Globus pallidus (tissue), 1 donor: Measurements from ENCODE around the gene GMEB2.

Source experiments
- DNase-seq: peaks from one replicate; pipeline ENCODE4 v3.0.0-alpha.2; 2015; ENCODE audit warnings: low spot score

GMEB2 gene

DNA sequence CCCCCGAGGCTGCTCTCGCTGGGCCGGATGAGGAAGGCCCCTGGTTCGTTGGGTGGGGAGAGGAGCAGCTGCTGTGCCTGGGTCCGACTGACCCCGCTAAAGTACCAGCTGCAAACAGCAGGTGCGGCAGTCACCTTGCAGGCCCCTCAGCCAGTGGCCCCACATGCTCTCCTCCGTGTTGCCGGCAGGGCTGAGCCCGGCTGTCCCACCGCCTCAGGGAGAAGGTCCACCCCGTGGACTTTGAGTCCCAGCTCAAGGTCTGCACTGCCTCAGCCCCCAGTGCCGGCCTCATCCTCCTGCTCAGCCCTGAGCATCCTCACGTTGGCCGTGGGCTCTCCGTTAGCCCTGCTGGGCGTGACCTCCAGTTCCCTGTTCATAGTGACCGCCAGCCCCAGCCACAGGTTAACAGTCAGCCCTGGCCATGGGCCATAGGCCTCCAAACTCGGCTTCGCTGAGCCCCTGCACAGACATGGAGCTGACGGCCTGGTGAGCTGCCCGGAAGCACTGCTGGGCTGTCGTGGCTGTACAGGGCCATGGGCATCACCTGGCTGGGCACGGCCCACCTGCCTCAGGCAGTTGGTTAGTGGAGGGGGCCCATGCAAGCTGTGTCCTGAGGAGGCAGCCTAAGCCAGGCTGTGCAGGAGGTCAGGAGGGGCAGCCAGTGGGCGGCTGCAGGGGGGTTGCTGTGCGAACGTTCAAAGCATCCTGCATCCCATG lies 82.5 kb downstream of the GMEB2 start:
- no peak for DNase-seq

DNA sequence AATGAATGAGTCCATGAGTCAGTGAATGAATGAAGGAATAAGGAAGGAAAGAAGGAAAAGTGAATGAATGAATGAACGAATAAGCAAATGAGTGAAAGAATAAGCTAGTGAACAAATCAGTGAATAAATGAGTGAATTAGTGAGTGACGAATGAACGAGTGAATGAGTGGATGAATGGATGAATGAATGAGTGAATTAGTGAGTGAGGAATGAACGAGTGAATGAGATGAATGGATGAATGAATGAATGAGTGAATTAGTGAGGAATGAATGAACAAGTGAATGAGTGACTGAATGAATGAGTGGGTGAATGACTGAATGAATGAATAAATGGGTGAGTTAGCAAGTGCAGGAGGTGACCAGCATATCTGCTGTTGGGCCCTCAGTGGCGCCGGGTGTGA lies 83.2 kb downstream of the GMEB2 start:
- DNase-seq = no peak

DNA sequence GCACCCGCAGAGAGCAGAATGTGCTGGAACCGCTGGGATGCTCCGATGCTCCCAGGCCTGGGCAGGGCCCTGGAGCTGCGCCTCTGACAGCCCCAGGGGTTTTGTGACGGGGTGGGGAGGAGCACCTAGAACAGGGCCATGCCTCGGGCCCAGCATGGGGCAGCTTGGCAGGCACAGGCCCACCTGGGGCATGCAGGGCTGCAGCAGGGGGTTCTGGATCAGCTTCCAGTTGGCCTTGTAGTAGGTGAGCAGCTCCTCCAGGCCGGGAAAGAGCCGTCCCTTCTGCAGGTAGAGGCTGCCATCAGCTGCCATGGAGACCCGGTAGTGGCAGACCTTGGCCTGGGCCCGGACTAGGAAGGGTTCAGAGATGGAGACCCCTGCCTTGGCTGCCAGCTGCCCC lies 83.8 kb downstream of the GMEB2 start:
- DNase-seq = no peak

DNA sequence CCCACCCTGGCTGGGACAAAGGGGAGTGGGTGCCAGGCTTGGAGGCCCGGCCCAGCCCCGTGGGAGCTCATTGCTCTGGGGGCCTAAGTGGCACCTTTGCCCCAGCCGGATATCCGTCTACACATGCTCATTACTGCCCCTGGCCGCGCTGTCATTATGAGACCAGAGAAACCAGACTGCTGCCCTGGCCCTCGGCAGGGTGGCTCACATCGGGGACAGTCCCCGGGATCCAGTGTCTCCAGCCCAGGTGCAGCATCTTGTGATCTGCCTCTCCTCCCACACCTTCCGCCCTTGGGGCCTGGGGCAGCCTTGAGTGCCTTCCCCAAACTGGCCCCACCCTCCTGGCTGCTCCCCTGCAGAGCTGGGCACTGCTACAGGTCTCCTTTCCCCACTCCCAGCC lies 84.2 kb downstream of the GMEB2 start:
- DNase-seq = no peak

DNA sequence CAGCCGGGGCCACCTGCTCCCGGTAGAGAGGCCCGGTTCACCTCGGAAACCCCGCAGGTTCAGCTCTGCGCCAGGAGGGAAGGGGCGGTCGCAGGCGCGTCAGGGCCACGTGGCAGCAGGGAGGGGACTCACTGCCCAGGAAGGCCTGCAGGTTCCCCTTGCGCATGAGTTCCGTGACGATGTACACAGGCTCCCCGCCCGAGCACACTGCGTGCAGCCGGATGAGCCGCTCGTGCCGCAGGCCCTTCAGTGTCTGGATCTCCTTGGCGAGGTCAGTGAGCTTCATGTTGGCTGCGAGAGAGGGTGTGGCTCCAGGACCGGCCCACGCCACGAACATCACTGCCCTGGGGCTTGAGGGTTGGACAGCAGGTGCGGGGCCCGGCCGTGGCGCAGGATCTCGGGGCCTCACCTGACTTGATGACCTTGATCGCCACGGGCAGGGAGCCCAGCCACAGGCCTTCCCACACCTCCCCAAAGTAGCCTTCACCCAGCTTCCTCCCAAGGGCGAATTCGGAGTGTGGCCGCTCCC lies 84.8 kb downstream of the GMEB2 start:
- DNase-seq = no peak

DNA sequence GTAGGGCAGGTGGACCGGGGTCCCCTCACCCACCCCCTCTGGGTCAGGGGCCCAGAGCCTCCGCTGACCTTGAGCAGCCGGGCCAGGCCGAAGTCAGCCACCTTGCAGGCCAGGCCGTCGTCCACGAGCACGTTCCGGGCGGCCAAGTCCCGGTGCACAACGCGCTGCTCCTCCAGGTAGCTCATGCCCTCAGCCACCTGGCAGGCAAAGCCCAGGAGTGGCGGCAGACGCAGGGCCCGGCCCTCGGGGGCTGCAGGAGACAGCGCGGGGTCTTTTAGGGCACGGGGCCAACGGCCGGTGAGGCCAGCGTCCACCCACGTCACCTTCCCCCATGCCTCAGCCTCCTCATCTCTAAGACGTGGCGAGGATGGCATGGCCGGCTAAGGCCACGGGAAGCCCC lies 85.5 kb downstream of the GMEB2 start:
- DNase-seq = no peak

DNA sequence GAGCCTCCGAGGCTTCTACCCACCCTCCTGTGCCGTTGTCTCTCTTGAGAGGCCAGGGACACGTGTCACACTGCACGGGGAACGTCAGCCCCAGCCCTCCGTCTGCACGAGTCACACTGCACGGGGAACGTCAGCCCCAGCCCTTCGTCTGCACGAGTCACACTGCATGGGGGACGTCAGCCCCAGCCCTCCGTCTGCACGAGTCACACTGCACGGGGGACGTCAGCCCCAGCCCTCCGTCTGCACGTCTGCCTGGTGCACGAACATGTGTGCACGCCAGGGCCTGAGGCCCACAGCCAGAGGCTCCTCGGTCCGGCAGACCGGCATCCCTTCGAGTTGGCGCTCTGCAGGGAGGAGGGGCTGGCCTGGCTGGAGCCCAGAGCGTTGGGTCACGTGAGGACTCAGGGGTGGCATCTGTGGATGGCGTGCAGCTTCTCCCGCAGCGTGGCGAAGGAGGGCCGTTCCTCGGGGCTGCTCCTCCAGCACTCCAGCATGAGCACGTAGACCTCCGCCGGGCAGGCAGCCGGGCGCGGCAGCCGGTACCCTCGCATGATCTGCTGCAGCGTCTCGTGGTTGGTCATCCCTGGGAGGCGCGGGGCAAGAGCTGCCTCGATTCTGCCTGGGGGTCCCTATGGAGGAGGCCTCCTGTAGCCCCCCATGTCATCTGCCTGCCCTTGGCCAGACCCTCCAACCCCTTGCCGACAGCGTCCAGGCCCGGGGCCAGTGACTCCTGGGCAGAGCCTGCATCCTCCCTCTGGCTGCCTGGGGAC lies 86.3 kb downstream of the GMEB2 start:
- DNase-seq = no peak

DNA sequence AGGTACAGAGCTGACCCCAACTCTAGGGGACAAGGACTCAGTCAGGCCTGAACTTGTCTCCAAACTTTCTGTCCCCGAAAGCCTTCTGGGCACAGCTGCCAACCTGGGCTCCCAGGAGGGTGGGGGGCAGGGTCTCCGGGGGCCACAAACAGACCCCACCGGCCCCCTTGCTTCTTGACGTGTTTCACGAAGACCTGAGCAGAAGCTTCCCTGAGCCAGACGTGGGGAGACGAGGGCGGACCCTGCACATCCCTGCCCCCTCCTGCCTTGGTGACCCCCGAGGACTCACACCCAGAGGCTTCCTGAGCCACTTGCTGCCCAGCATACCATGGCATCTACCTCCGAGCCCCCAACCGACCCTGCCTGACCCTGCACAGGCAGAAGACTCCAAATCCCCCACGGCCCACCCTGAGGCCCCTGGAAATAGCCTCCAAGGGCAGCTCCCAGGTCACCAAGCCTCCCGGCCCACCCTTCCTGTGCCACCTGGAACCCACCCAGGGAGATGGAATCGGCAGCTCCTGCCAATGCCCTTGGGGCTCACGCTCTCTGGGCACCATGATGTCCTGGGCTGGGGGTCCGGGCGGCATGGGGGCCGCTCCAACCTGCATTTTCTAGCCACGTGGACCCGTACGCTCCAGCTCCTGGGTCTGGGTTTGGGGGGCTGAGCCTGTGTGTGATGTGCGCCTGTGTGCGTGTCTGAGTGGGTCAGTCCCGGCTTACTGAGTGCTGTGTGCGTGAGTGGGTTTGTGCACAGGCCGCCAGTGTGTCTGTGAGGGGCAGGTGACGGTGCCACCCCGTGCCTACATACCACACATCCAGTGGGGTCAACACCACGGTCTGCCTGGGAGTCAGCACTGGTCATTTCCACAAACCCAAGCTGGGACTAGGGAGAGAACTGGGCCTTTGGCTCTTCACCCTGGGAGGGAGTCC lies 87.2 kb downstream of the GMEB2 start:
- no peak for DNase-seq

DNA sequence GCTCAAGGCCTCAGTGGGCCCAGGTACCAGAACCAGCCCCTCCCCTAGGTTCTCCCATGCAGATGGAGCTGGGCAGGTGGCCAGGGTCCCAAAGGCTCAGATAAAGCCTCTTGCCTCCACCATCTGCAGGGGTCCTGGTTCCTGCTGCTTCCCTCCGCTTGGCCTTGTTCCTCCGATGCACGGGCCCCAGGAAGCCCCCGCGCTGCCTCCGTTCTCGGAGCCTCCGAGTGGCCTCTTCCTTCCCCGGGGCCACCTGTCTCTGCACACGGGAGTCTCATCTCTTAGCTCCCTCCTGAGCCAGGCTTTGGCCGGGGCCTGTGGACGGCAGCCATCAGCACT lies 87.8 kb downstream of the GMEB2 start:
- no peak for DNase-seq

DNA sequence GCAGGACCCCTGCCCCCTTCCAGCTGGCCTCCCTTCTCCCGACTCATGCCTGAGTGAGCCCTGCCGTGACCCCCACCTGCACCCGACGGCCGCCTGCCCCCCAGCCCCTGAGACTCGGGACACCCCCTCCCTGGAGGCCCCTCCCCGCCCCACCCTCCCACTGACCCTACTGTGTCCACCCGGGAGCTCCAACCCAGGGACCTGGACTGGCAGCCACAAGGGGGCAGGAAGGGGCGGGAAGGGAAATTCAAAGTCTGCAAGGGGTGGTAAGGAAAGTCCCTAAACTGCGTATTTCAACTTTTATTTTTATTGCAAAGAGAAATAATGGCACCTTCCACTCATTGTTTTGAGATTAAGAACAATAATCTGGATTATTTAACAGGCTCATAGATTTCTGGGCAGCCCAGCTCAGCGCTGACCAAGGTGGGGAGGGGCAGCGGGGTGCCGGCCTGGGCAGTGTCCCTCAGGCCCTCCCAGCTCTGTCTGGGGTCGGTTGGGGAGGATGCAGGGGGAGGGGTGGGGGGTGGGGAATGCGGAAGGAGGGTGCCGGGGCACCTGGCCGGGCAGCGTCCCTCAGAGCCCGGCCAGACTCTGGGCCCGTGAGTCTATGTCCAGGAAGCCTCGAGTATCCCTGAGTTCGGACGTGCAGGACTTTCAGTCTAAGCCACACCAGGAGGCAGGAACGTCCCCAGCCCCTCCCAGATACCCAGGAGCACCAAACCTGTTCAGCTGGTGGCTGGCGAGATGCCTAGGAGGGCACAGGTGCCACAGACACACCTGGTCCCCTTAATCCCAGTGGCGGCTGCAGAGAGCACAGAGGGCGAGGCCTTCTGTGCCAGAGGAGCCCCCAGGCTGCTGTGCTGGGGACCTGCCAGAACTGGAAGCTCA lies 88.5 kb downstream of the GMEB2 start:
- DNase-seq = no peak
